WI38 (cell line): Measurements from ENCODE around the gene MINDY1.
A peak's percentile ranks its signal among the peaks of the same experiment; 100 is the strongest.

Source experiments
- H3K4me3 ChIP-seq: 2 replicates; pipeline ENCODE4 v1.5.1; 2011; ENCODE audit warnings: low read depth, mild to moderate bottlenecking, control low read depth, low read length
- TF ChIP-seq, protein P1 (sequence below): IDR thresholded peaks from 2 replicates; pipeline ENCODE4 v1.5.1; 2012; ENCODE audit warnings: low read depth, mild to moderate bottlenecking, control low read depth, low read length

Gene MINDY1

DNA sequence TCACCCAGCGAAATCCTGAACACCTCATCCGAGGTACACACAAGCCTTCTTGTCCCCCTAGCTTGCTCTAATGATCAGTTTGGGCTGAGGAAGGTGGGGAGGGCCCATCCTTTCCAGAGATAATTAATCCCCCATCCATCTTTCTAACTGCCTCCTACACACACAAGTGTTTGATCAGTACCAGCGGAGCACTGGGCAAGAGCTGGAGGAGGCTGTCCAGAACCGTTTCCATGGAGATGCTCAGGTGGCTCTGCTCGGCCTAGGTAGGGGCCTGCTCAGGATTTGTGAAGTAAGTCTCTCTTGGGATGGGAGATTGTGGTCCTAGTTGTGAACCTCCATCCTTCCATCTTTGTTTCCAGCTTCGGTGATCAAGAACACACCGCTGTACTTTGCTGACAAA is 18.8 kb downstream of the MINDY1 start:
- TF ChIP-seq, protein P1, sequence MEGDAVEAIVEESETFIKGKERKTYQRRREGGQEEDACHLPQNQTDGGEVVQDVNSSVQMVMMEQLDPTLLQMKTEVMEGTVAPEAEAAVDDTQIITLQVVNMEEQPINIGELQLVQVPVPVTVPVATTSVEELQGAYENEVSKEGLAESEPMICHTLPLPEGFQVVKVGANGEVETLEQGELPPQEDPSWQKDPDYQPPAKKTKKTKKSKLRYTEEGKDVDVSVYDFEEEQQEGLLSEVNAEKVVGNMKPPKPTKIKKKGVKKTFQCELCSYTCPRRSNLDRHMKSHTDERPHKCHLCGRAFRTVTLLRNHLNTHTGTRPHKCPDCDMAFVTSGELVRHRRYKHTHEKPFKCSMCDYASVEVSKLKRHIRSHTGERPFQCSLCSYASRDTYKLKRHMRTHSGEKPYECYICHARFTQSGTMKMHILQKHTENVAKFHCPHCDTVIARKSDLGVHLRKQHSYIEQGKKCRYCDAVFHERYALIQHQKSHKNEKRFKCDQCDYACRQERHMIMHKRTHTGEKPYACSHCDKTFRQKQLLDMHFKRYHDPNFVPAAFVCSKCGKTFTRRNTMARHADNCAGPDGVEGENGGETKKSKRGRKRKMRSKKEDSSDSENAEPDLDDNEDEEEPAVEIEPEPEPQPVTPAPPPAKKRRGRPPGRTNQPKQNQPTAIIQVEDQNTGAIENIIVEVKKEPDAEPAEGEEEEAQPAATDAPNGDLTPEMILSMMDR: no peak
- no peak overlapping the region for H3K4me3 ChIP-seq

DNA sequence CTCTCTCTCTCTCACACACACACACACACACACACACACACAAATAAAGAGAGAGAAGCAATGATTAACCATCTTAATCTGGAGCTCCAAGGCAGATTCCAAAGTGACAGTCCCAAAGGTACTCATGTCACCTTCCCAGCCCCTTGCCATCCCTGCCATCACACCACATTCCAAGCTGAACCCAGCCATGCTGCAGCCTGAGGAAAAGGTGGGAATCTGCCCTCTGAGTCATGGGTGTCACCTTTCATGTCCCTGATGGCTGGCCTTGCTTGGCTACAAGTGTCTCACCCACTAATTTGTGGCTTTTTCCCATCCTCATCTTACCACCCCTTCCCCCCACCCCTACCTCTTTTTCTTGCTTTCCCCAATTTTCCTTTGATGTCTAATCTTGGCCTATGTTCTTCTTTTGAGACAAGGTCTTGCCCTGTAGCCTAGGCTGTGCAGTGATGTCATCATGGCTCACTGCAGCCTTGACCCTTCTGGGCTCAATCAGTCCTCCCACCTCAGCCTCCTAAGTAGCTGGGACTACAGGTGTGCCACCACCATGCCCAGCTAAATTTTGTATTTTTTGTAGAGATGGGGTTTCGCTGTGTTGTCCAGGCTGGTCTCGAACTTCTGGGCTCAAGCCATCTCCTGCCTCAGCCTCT is 21.4 kb downstream of the MINDY1 start:
- TF ChIP-seq, protein P1: no peak
- H3K4me3 ChIP-seq: no peak overlapping the region

DNA sequence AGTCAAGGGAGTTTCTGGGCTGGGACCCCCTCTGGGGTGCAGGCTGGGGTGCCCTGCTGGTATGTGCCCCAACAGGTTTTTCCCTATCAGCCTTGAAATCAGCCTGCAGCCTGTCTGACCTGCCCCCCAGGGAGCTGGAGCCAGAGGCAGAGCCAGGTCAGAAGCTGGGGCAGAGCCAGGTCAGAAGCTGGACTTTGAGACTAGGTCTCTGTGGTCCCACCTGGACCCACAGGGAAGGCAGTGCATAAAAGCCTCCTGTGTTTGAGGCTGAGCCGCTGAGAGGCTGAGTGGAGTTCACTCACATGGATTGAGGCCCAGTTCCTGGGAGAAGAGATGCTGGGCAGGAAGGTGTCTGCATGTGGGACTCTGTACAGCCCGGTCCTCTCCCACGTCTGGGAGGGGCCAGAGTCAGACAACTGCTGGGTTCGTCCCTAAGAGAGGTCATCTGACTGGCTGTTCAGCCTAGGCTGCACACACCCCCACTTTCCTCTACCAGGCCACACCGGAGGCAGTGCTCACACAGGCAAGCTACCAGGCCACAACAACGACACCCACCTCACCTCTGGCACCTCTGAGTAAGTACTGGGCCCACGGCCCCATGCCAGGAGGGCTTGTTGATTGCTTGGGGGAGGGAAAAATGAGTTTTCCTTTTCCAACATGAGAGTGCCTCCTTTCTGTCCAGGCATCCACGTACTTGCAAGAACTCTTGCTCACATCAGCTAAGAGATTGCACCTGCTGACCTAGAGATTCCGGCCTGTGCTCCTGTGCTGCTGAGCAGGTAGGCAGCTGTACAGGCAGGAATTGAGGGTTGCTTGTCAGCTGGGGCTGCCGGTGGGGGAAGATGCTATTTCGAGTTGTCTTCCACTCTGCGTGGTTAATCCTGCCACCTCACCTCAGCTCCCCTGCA is 24.6 kb downstream of the MINDY1 start, which contains the start of gene ANXA9:
Gene ANXA9, plus strand, starts transcription at position 488 of the 908 bp plus-strand sequence. CDS start 814 bp downstream, outside the sequence.
- TF ChIP-seq, protein P1: no peak
- no peak within 1 kb of the TSS for H3K4me3 ChIP-seq

DNA sequence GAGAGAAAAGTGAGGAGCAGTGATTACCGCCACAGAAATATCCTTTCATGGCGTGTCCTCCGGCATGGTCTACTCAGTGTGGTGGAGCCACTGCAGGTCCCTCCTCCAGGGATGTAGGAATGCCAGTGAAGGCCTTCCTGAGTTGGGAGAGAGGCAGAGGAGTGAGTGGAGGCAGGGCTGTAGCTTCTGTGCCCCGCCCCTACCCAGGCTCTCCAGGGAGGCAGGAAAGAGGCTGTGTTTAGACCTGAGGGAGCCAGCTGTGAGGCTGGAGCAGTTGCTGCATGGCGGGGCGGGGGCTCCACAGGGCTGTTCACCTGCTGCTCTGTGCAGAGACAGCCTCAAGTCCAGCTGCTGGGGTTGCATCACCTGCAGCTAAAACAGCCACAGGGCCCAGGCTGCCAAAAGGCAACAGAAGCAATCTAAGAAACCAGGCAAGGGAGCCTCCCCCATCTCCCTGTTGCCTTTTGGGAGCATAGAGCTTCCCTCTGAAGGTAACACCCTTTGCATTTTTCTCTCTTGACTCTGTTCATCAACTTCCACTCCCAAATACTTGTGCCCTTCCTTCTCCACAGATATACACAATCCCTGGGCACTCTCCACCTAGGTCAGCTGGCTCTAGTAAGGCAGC is 25.4 kb downstream of the MINDY1 start:
- H3K4me3 ChIP-seq: no peak overlapping the region
- TF ChIP-seq, protein P1: no peak

DNA sequence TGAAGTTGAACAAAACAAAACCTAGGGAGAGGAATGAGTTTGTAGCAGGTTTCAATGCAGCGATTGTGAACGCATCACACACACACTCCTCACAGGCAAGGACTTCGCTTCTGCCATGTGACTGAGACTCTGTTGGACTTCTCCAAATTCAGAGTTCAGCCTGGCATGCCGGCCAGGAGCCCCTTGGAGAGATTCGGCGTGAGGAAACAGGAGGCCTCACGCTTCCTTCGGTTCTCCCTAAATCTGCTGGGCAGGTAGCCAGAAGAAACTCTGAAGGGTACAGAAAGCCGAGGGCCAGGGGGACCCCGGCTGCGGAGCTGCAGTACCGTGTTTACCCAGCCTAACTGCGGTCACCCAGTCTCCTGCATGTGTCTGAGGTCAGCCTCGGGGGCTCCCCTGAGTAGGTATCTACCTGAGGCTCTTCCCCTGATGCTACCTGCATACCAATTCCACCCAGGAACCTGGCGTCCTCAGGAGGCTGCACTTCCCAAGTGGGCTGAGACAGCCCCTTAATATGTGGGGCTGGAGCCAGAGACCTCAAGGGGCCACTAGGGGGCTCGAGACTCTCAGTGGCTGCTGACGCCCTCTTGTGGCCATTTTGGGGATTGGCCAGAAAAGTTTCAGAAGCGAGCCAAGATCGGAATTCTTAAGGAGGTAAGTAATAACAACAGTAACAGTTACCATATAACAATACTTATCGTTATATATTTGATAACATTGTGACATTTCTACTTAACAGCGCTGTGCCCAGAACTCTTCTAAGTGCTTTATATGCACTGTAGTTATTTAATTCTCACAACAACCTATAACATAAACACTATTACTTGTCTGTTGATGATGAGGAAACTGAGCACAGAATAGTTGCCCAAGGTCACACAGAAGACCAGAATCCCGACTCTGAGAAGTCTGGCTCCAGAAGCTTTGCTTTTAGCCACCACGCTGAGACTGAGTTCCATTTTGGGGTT is 27.3 kb downstream of the MINDY1 start:
- no peak overlapping the region for H3K4me3 ChIP-seq

More for the DNA sequence above, 27.3 kb downstream of the MINDY1 start:
- TF ChIP-seq, protein P1: peak; percentile 100
